Panc1 (cell line): Measurements from ENCODE around the gene RBPJL. TPM values are rescaled to one million over a fixed set of nuclear protein-coding genes. Genes with fewer than 3 reads are reported as not detected.

Source experiments
- ATAC-seq: fragments of 200-7000 bp; cut with Tn5 transposase; 2 replicates; pipeline ENCODE4 v1.9.1; 2020; ENCODE audit warnings: mild to moderate bottlenecking, moderate library complexity
- BruUV-seq: library from RNA; stranded (reverse); fragments of 400-500 nt; replicated peaks from 2 replicates; lab custom pipeline; 2021; lab: Mats Ljungman, UMichigan
- CTCF ChIA-PET: fragments of 300-600 bp; sonication (Branson Sonifier 250); formaldehyde crosslinking; loops from one replicate; lab custom pipeline; 2022; ENCODE audit warnings: antibody characterized with exemption; lab: Charles Lee
- POLR2A ChIA-PET: fragments of 300-600 bp; sonication (Branson Sonifier 250); formaldehyde crosslinking; loops from one replicate; lab custom pipeline; 2022; ENCODE audit warnings: antibody characterized with exemption; lab: Charles Lee
- DNase-seq: peaks from one replicate; pipeline ENCODE4 v3.0.0-alpha.2; 2010; ENCODE audit warnings: low read depth, low spot score
- H3K27ac ChIP-seq: 2 replicates; pipeline ENCODE4 v1.5.1; 2011; ENCODE audit warnings: mild to moderate bottlenecking, low read length, inconsistent platforms
- H3K27me3 ChIP-seq: fragments of 200-500 bp; sonication (Bioruptor generic); 2 replicates; pipeline ENCODE4 v1.6.0; 2014; ENCODE audit warnings: low read length, inconsistent platforms; ENCODE audit not compliant: control insufficient read depth, insufficient read depth
- H3K36me3 ChIP-seq: fragments of 200-500 bp; sonication (Bioruptor generic); 2 replicates; pipeline ENCODE4 v1.5.1; 2014; ENCODE audit warnings: inconsistent platforms, mild to moderate bottlenecking, low read length, moderate library complexity; ENCODE audit not compliant: control insufficient read depth, insufficient read depth
- H3K4me1 ChIP-seq: 2 replicates; pipeline ENCODE4 v1.5.1; 2011; ENCODE audit warnings: inconsistent platforms, mild to moderate bottlenecking, low read length, moderate library complexity; ENCODE audit not compliant: control insufficient read depth, insufficient read depth
- H3K4me3 ChIP-seq, 2 experiments: 2 replicates each; pipeline ENCODE4 v1.5.1; 2011 to 2012; ENCODE audit warnings: low read depth in 2 of 2, low read length in 2 of 2, mild to moderate bottlenecking in 2 of 2, inconsistent platforms in 1 of 2, moderate library complexity in 1 of 2
- H3K9me3 ChIP-seq: fragments of 200-500 bp; sonication (Bioruptor generic); 2 replicates; pipeline ENCODE4 v1.5.1; 2014; ENCODE audit warnings: low read depth, mild to moderate bottlenecking, inconsistent platforms, low read length, moderate library complexity; ENCODE audit not compliant: control insufficient read depth, insufficient read depth
- POLR2AphosphoS5 ChIP-seq: IDR thresholded peaks from 2 replicates; pipeline ENCODE4 v1.6.1; 2012; ENCODE audit warnings: mild to moderate bottlenecking, low read depth, low read length, moderate library complexity
- SIN3A ChIP-seq: IDR thresholded peaks from 2 replicates; pipeline ENCODE4 v1.6.1; 2012; ENCODE audit warnings: low read depth, mild to moderate bottlenecking, low read length, moderate library complexity, borderline replicate concordance; ENCODE audit not compliant: insufficient read depth
- TCF7L2 ChIP-seq: IDR thresholded peaks from 2 replicates; pipeline ENCODE4 v1.6.1; 2011; ENCODE audit warnings: mild to moderate bottlenecking, low read depth, low read length, inconsistent platforms
- in situ Hi-C: cut with HindIII; loops from 2 replicates; pipeline ENCODE4 v1.10.0; 2016; ENCODE audit warnings: low sequenced_read_pairs, low pct_unique_long_range_greater_than_20kb
- intact Hi-C: fragments of 100-400 bp; cut with micrococcal nuclease; formaldehyde crosslinking; loops from one replicate; pipeline ENCODE4 v1.10.0; 2022; ENCODE audit not compliant: unreplicated experiment
- total RNA-seq: library from RNA; stranded (reverse); gene quantifications from one replicate; pipeline ENCODE4 v1.2.1, GENCODE V29; 2021; ENCODE audit not compliant: unreplicated experiment
- TF ChIP-seq, protein P1 (sequence below), 2 experiments: IDR thresholded peaks; 2 replicates each; pipeline ENCODE4 v1.6.1; 2011 to 2012; ENCODE audit warnings: low read depth in 2 of 2, control low read depth in 1 of 2, low read length in 1 of 2, mild to moderate bottlenecking in 1 of 2, moderate library complexity in 1 of 2; ENCODE audit not compliant: insufficient read depth in 1 of 2
- TF ChIP-seq, protein P2 (sequence below): fragments of 450-650 bp; IDR thresholded peaks from 2 replicates; pipeline ENCODE4 v1.5.1; 2017; ENCODE audit warnings: mild to moderate bottlenecking

Gene RBPJL
- total RNA-seq, 1 experiment from 2014 or later: 0.18 TPM

DNA sequence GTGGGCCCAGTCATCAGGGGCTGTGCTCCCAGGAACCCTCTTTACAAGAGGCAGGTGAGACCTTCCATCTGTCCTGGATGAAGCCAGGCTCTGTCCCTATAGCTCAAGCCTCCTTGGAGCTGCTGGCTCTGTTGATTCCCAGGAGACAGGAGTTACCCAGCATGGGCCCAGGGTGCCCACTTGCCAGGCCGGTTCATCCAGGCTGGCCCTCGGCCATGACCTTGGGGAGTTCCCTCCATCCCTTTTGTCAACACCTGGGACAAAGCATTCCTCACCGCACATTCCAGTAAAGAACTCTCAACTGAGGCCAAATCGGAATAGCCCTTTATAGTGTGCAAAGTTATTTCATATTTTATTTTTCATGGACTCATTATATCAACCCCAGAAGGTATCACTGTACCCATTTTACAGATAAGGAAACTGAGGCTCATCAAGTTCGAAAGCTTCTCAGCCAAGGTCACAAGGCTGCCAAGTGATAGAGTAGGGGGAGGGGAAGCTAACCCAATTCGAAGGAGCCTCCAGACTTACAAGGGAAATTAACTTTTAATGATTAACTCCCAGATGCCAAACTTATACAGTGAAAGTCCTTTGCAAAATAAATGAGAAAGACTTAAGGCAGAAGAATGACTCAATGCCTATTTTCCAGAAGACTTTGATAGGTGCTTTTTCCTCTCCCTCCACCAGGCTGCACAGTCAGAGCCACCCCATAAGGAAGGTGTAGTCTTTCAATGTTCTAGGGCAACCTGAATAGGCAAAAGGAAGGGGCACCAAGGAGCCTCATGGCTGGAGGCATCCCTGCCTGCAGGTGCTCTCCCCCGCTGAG lies 23.1 kb downstream of the RBPJL start:
- Histone ChIP-seq H3K9me3 (no peaks in the 10 kb centered on the region), H3K4me1 (no peaks in the 10 kb centered on the region), H3K36me3 (peaks cover 20% of the 10 kb centered on the region), H3K4me3 (no peak overlapping the region), H3K27me3 (no peaks in the 10 kb centered on the region), H3K27ac (no peak overlapping the region)
- in situ Hi-C loops: no loop called here
- intact Hi-C loops: loop anchor here (10.0 kb wide), 1 partner anchor 445 kb away; no protein-coding TSS in a partner anchor
- ChIA-PET POLR2A (no interaction called here), CTCF (no interaction called here)
- no TSS peak for BruUV-seq
- no peak for ATAC-seq
- DNase-seq: no peak
- no peak for TF ChIP-seq TCF7L2
- TF ChIP-seq POLR2AphosphoS5: no peak
- TF ChIP-seq, protein P1, sequence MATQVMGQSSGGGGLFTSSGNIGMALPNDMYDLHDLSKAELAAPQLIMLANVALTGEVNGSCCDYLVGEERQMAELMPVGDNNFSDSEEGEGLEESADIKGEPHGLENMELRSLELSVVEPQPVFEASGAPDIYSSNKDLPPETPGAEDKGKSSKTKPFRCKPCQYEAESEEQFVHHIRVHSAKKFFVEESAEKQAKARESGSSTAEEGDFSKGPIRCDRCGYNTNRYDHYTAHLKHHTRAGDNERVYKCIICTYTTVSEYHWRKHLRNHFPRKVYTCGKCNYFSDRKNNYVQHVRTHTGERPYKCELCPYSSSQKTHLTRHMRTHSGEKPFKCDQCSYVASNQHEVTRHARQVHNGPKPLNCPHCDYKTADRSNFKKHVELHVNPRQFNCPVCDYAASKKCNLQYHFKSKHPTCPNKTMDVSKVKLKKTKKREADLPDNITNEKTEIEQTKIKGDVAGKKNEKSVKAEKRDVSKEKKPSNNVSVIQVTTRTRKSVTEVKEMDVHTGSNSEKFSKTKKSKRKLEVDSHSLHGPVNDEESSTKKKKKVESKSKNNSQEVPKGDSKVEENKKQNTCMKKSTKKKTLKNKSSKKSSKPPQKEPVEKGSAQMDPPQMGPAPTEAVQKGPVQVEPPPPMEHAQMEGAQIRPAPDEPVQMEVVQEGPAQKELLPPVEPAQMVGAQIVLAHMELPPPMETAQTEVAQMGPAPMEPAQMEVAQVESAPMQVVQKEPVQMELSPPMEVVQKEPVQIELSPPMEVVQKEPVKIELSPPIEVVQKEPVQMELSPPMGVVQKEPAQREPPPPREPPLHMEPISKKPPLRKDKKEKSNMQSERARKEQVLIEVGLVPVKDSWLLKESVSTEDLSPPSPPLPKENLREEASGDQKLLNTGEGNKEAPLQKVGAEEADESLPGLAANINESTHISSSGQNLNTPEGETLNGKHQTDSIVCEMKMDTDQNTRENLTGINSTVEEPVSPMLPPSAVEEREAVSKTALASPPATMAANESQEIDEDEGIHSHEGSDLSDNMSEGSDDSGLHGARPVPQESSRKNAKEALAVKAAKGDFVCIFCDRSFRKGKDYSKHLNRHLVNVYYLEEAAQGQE (IDR thresholded peaks at IDR 0.05; ENCODE audit: insufficient read depth in 1 of 2, low read depth in 2 of 2, low read length in 1 of 2): no peak
- TF ChIP-seq, protein P2, sequence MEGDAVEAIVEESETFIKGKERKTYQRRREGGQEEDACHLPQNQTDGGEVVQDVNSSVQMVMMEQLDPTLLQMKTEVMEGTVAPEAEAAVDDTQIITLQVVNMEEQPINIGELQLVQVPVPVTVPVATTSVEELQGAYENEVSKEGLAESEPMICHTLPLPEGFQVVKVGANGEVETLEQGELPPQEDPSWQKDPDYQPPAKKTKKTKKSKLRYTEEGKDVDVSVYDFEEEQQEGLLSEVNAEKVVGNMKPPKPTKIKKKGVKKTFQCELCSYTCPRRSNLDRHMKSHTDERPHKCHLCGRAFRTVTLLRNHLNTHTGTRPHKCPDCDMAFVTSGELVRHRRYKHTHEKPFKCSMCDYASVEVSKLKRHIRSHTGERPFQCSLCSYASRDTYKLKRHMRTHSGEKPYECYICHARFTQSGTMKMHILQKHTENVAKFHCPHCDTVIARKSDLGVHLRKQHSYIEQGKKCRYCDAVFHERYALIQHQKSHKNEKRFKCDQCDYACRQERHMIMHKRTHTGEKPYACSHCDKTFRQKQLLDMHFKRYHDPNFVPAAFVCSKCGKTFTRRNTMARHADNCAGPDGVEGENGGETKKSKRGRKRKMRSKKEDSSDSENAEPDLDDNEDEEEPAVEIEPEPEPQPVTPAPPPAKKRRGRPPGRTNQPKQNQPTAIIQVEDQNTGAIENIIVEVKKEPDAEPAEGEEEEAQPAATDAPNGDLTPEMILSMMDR: no peak
- no peak for TF ChIP-seq SIN3A

DNA sequence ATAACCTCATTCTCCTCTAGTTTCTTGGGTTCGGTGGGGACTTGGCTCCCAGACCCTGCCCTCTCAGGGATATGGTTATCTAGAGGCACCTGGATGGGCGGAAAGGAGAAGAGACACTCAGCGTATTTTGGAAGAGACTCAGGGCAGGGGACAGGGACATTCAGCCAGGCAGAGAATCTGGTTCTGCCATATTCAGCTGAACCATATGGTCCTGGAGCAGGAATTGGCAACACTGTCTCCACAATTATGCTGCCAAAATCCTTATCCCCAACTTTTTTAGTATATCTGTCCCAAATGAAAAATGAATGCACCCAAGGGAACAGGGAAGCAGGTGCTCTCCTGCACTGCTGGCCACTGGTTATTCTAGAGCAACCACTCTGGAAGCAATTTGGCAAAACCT lies 23.8 kb downstream of the RBPJL start:
- H3K4me3 ChIP-seq: no peak overlapping the region
- H3K27ac ChIP-seq: no peak overlapping the region
- H3K4me1 ChIP-seq: peaks cover 2% of the 10 kb centered on the region
- no peak for TF ChIP-seq SIN3A
- no peak for TF ChIP-seq TCF7L2
- TF ChIP-seq, protein P2: no peak
- no peak for TF ChIP-seq POLR2AphosphoS5
- TF ChIP-seq, protein P1 (IDR thresholded peaks at IDR 0.05; ENCODE audit: insufficient read depth in 1 of 2, low read depth in 2 of 2, low read length in 1 of 2): no peak
- H3K27me3 ChIP-seq: no peaks in the 10 kb centered on the region
- ATAC-seq (no peak), DNase-seq (no peak)
- ChIA-PET CTCF (no interaction called here), POLR2A (no interaction called here)
- in situ Hi-C loops (no loop called here), intact Hi-C loops (no loop called here)
- no TSS peak for BruUV-seq
- no peaks in the 10 kb centered on the region for H3K9me3 ChIP-seq
- H3K36me3 ChIP-seq: peaks cover 20% of the 10 kb centered on the region
